ENCODE results near the gene AKR1C8. TPM values are rescaled to one million over a fixed set of nuclear protein-coding genes. Genes with fewer than 3 reads are reported as not detected.

AKR1C8 gene
- total and polyA plus RNA-seq, 2 of the 13 experiments (the other 11 are each of a cell fraction or from before 2014, with no cell fraction given) = 0.12 TPM; not detected in 1

DNA sequence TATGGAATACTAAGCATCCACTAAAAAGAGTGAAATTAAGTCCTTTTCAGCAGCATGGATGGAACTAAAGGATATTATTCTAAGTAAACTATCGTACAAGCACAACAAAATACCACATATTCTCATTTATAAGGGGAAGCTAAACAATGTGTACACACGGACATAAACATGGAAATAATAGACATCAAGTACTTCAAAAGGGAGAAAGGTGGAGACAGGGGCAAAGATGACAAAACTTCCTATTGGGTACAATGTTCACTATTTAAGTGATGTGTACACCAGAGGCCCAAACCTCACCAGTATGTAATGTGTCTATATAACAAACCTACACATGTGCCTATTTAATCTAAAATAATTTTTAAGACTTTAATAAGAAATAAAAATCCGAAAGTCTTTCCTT, 9.5 kb upstream of the AKR1C8 start:
- Histone ChIP-seq H3K27ac (ENCODE audit: extremely low read length, insufficient read depth, low read length) (no peak overlapping the region), H3K4me2 (ENCODE audit: low read depth, low read length) (no peak overlapping the region), H3K4me1 (ENCODE audit: insufficient read depth, low read length) (peaks cover 43% of the 10 kb centered on the region), H3K9ac (ENCODE audit: insufficient read depth, low read depth, low read length) (no peak overlapping the region), H3K9me3 (ENCODE audit: low read length) (no peaks in the 10 kb centered on the region), H3K36me3 (replicated peaks in 1 of 2; ENCODE audit: control insufficient read depth in 1 of 2, insufficient read depth in 2 of 2, low read length in 2 of 2) (no peaks in the 10 kb centered on the region), H3K79me2 (ENCODE audit: insufficient read depth, low read length) (no peaks in the 10 kb centered on the region), H3K27me3 (ENCODE audit: control insufficient read depth in 1 of 2, insufficient read depth in 2 of 2, low read length in 2 of 2) (no peaks in the 10 kb centered on the region), H2AFZ (ENCODE audit: low read length) (no peak overlapping the region), H3K4me3 (replicated peaks in 1 of 3; ENCODE audit: insufficient read depth in 1 of 3, low read depth in 2 of 3, low read length in 3 of 3) (no peak overlapping the region), H4K20me1 (ENCODE audit: insufficient read depth, low read length) (no peaks in the 10 kb centered on the region)
- POLR2A ChIA-PET = no interaction called here
- no TSS peak for BruUV-seq (replicated peaks)
- FAIRE-seq (no peak), DNase-seq (ENCODE audit: low spot score) (peak; percentile 24), ATAC-seq (no peak)
- CTCF ChIA-PET (ENCODE audit: low intra/inter-chr PET ratio, low total read pairs) = no interaction called here
- 80% methylated on average over 3 of the region's 3 CpGs for WGBS (ENCODE audit: low lambda C conversion rate)
- intact Hi-C loops (cut with micrococcal nuclease; ENCODE audit: unreplicated experiment) (no loop called here), in situ Hi-C loops (cut with HindIII; ENCODE audit: extremely low pct_ligation_motif_present, low pct_unique_long_range_greater_than_20kb) (no loop called here)
- TF ChIP-seq ZNF850 (CRISPR knock-in tag; conservative IDR thresholded peaks at IDR 0.05) (no peak), SRSF4 (IDR thresholded peaks at IDR 0.05; ENCODE audit: low read depth, low read length, poor library complexity, severe bottlenecking) (no peak), CENPX (CRISPR knock-in tag; IDR thresholded peaks at IDR 0.05) (no peak), ZNF550 (CRISPR knock-in tag; IDR thresholded peaks at IDR 0.05; ENCODE audit: borderline replicate concordance) (no peak), ZFP62 (CRISPR knock-in tag; IDR thresholded peaks at IDR 0.05) (no peak), RBM22 (optimal IDR thresholded peaks at IDR 0.05; ENCODE audit: low read length) (no peak), BRCA1 (CRISPR knock-in tag; IDR thresholded peaks at IDR 0.05) (no peak), MZF1 (CRISPR knock-in tag; IDR thresholded peaks at IDR 0.05; ENCODE audit: borderline replicate concordance) (no peak), SOX13 (IDR thresholded peaks at IDR 0.05) (no peak), SOX13 (CRISPR knock-in tag; conservative IDR thresholded peaks at IDR 0.05 in 1 of 2, IDR thresholded peaks at IDR 0.05 in 1 of 2) (peak in 1 of 2 experiments; percentile 41; a peak in 1 of 4 replicates), REL (CRISPR knock-in tag; conservative IDR thresholded peaks at IDR 0.05) (no peak), ZNF205 (CRISPR knock-in tag; IDR thresholded peaks at IDR 0.05) (no peak)
- TF ChIP-seq, protein P1, sequence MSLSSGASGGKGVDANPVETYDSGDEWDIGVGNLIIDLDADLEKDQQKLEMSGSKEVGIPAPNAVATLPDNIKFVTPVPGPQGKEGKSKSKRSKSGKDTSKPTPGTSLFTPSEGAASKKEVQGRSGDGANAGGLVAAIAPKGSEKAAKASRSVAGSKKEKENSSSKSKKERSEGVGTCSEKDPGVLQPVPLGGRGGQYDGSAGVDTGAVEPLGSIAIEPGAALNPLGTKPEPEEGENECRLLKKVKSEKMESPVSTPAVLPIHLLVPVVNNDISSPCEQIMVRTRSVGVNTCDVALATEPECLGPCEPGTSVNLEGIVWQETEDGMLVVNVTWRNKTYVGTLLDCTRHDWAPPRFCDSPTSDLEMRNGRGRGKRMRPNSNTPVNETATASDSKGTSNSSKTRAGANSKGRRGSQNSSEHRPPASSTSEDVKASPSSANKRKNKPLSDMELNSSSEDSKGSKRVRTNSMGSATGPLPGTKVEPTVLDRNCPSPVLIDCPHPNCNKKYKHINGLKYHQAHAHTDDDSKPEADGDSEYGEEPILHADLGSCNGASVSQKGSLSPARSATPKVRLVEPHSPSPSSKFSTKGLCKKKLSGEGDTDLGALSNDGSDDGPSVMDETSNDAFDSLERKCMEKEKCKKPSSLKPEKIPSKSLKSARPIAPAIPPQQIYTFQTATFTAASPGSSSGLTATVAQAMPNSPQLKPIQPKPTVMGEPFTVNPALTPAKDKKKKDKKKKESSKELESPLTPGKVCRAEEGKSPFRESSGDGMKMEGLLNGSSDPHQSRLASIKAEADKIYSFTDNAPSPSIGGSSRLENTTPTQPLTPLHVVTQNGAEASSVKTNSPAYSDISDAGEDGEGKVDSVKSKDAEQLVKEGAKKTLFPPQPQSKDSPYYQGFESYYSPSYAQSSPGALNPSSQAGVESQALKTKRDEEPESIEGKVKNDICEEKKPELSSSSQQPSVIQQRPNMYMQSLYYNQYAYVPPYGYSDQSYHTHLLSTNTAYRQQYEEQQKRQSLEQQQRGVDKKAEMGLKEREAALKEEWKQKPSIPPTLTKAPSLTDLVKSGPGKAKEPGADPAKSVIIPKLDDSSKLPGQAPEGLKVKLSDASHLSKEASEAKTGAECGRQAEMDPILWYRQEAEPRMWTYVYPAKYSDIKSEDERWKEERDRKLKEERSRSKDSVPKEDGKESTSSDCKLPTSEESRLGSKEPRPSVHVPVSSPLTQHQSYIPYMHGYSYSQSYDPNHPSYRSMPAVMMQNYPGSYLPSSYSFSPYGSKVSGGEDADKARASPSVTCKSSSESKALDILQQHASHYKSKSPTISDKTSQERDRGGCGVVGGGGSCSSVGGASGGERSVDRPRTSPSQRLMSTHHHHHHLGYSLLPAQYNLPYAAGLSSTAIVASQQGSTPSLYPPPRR (CRISPR knock-in tag; IDR thresholded peaks at IDR 0.05; ENCODE audit: borderline replicate concordance) = no peak
- TF ChIP-seq, protein P2, sequence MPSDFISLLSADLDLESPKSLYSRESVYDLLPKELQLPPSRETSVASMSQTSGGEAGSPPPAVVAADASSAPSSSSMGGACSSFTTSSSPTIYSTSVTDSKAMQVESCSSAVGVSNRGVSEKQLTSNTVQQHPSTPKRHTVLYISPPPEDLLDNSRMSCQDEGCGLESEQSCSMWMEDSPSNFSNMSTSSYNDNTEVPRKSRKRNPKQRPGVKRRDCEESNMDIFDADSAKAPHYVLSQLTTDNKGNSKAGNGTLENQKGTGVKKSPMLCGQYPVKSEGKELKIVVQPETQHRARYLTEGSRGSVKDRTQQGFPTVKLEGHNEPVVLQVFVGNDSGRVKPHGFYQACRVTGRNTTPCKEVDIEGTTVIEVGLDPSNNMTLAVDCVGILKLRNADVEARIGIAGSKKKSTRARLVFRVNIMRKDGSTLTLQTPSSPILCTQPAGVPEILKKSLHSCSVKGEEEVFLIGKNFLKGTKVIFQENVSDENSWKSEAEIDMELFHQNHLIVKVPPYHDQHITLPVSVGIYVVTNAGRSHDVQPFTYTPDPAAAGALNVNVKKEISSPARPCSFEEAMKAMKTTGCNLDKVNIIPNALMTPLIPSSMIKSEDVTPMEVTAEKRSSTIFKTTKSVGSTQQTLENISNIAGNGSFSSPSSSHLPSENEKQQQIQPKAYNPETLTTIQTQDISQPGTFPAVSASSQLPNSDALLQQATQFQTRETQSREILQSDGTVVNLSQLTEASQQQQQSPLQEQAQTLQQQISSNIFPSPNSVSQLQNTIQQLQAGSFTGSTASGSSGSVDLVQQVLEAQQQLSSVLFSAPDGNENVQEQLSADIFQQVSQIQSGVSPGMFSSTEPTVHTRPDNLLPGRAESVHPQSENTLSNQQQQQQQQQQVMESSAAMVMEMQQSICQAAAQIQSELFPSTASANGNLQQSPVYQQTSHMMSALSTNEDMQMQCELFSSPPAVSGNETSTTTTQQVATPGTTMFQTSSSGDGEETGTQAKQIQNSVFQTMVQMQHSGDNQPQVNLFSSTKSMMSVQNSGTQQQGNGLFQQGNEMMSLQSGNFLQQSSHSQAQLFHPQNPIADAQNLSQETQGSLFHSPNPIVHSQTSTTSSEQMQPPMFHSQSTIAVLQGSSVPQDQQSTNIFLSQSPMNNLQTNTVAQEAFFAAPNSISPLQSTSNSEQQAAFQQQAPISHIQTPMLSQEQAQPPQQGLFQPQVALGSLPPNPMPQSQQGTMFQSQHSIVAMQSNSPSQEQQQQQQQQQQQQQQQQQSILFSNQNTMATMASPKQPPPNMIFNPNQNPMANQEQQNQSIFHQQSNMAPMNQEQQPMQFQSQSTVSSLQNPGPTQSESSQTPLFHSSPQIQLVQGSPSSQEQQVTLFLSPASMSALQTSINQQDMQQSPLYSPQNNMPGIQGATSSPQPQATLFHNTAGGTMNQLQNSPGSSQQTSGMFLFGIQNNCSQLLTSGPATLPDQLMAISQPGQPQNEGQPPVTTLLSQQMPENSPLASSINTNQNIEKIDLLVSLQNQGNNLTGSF (CRISPR knock-in tag; IDR thresholded peaks at IDR 0.05) = no peak
- TF ChIP-seq, protein P3, sequence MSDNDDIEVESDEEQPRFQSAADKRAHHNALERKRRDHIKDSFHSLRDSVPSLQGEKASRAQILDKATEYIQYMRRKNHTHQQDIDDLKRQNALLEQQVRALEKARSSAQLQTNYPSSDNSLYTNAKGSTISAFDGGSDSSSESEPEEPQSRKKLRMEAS (IDR thresholded peaks at IDR 0.05) = no peak

Data from HepG2 (cell line).